Measurements from ENCODE around the gene RICTOR. TPM values are rescaled to one million over a fixed set of nuclear protein-coding genes. Genes with fewer than 3 reads are reported as not detected.

The RICTOR gene, protein sequence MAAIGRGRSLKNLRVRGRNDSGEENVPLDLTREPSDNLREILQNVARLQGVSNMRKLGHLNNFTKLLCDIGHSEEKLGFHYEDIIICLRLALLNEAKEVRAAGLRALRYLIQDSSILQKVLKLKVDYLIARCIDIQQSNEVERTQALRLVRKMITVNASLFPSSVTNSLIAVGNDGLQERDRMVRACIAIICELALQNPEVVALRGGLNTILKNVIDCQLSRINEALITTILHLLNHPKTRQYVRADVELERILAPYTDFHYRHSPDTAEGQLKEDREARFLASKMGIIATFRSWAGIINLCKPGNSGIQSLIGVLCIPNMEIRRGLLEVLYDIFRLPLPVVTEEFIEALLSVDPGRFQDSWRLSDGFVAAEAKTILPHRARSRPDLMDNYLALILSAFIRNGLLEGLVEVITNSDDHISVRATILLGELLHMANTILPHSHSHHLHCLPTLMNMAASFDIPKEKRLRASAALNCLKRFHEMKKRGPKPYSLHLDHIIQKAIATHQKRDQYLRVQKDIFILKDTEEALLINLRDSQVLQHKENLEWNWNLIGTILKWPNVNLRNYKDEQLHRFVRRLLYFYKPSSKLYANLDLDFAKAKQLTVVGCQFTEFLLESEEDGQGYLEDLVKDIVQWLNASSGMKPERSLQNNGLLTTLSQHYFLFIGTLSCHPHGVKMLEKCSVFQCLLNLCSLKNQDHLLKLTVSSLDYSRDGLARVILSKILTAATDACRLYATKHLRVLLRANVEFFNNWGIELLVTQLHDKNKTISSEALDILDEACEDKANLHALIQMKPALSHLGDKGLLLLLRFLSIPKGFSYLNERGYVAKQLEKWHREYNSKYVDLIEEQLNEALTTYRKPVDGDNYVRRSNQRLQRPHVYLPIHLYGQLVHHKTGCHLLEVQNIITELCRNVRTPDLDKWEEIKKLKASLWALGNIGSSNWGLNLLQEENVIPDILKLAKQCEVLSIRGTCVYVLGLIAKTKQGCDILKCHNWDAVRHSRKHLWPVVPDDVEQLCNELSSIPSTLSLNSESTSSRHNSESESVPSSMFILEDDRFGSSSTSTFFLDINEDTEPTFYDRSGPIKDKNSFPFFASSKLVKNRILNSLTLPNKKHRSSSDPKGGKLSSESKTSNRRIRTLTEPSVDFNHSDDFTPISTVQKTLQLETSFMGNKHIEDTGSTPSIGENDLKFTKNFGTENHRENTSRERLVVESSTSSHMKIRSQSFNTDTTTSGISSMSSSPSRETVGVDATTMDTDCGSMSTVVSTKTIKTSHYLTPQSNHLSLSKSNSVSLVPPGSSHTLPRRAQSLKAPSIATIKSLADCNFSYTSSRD (N-terminal part only)
- total RNA-seq, result 100 to 1,000 TPM in 1 of 2 donors, 10 to 100 TPM in 1; 31.1 to 102 TPM
- polyA plus RNA-seq, result 1 to 10 TPM; 4.9 to 8.3 TPM
- long read RNA-seq, donor 1, partial matches to known transcripts, result 0 of 2 reads
- long read RNA-seq, donor 1, other reads (novel, unspliced or antisense), result 0 of 2 reads
- long read RNA-seq, donor 2, result 0 reads
- long read RNA-seq, donor 3, partial matches to known transcripts, result 0 of 1 reads
- long read RNA-seq, donor 3, other reads (novel, unspliced or antisense), result 0 of 1 reads
- long read RNA-seq, donor 4, result 0 reads
- long read RNA-seq, donor 5, result 0 reads

DNA sequence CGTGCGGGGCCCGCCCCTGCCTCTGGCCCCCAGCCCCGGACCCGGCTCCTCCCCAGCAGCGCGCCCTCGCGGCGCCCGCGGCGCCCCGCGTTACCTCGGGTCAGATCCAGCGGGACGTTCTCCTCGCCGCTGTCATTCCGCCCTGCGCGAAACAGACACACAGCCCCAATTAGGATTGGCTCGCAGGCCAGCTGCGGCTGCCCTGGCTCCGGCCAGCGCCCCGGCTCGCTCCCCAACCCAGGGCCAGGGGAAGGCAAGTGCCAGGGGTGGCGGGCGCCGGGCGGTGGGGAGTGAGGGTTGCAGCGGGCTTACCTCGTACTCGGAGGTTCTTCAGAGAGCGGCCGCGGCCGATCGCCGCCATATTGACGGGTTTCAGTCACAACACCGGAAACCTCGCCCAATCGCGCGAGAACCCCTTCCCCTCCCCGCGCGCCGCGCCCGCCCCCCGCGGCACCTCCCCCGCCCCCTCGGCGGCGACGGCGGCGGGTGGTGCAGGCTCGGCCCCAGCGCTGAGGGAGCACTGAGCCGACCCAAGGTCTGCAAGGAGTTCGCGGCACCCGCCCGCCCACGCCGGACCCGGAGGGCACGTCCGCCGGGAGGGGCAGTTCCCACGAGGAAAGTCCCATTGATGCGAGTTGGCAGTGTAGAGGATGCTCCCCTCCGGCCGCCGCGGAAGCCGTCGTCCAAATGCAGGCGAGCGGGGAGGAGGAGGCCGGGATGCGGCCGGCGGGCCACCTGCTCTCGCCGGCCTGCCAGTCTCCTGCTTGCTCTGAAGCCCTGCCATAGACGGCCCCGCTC lies at the start of gene RICTOR:
RICTOR (minus strand) TSS at position 383 of the 798 bp plus-strand sequence; CDS start at position 361, 22 bp downstream.
- peak within 1 kb of the TSS; percentile 98 for H3K4me3 ChIP-seq
- peaks cover 0 to 22% (median 10%) of the 10 kb centered on the region in 5 donors for H3K4me1 ChIP-seq (ENCODE audit: control insufficient read depth in 5 of 5, insufficient read depth in 5 of 5, low read length in 5 of 5)
- ATAC-seq (ENCODE audit: insufficient read depth, low FRiP score), result peak; percentile 95
- DNase-seq, result peak; percentile 91 to 94 (median 93)
- H3K27me3 ChIP-seq (ENCODE audit: control insufficient read depth in 3 of 3, insufficient read depth in 3 of 3, low read length in 2 of 3), result peaks cover 0 to 23% (median 19%) of the 10 kb centered on the region in 3 donors
- WGBS, 2 donors, result 0 to 1% methylated on average over 54 to 94 of the region's 94 CpGs
- no peaks in the 10 kb centered on the region for H3K9me3 ChIP-seq (ENCODE audit: control insufficient read depth in 4 of 4, insufficient read depth in 3 of 4, low read length in 3 of 4)
- no peaks in the 10 kb centered on the region for H3K36me3 ChIP-seq (ENCODE audit: control insufficient read depth in 4 of 4, insufficient read depth in 4 of 4, low read length in 4 of 4)
- TF ChIP-seq, protein P1, sequence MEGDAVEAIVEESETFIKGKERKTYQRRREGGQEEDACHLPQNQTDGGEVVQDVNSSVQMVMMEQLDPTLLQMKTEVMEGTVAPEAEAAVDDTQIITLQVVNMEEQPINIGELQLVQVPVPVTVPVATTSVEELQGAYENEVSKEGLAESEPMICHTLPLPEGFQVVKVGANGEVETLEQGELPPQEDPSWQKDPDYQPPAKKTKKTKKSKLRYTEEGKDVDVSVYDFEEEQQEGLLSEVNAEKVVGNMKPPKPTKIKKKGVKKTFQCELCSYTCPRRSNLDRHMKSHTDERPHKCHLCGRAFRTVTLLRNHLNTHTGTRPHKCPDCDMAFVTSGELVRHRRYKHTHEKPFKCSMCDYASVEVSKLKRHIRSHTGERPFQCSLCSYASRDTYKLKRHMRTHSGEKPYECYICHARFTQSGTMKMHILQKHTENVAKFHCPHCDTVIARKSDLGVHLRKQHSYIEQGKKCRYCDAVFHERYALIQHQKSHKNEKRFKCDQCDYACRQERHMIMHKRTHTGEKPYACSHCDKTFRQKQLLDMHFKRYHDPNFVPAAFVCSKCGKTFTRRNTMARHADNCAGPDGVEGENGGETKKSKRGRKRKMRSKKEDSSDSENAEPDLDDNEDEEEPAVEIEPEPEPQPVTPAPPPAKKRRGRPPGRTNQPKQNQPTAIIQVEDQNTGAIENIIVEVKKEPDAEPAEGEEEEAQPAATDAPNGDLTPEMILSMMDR (IDR thresholded peaks at IDR 0.05; ENCODE audit: control extremely low read depth, extremely low read depth), result no peak
- peak within 1 kb of the TSS; percentile 98 to 100 for H3K27ac ChIP-seq (ENCODE audit: low read depth in 1 of 2, low read length in 1 of 2)
- peak within 1 kb of the TSS; percentile 82 to 93 for H3K9ac ChIP-seq (ENCODE audit: insufficient read depth in 1 of 2, low read length in 2 of 2)

DNA sequence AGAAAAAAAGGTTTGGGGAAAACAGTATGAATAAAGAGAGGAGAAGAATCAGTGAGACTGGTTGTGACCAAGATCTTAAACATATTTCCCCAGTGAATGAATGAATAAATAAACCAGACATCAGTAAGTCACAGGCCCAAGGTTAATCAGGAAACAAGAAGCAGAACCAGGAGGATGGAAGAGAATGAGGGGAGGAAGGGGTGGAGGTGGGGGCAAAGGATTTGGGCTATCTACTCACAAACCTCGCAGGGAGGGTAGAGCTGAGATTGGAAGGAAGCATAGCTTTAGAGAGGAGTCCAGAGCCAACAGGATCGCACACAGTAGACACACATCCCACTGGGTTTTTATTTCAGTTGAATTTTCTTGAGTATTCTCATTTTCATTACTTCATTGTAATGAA lies 47.7 kb upstream of the RICTOR start:
- WGBS, 2 donors, result 77 to 78% methylated on average over 2 of the region's 2 CpGs
- no peaks in the 10 kb centered on the region for H3K4me1 ChIP-seq (ENCODE audit: control insufficient read depth in 5 of 5, insufficient read depth in 5 of 5, low read length in 5 of 5)
- TF ChIP-seq, protein P1 (IDR thresholded peaks at IDR 0.05; ENCODE audit: control extremely low read depth, extremely low read depth), result no peak
- H3K27me3 ChIP-seq (ENCODE audit: control insufficient read depth in 3 of 3, insufficient read depth in 3 of 3, low read length in 2 of 3), result peaks cover 0 to 2% (median 0%) of the 10 kb centered on the region in 3 donors
- ATAC-seq (ENCODE audit: insufficient read depth, low FRiP score) (no peak), DNase-seq (no peak)
- no peak overlapping the region for H3K4me3 ChIP-seq
- H3K9ac ChIP-seq (ENCODE audit: insufficient read depth in 1 of 2, low read length in 2 of 2), result no peak overlapping the region
- no peaks in the 10 kb centered on the region for H3K36me3 ChIP-seq (ENCODE audit: control insufficient read depth in 4 of 4, insufficient read depth in 4 of 4, low read length in 4 of 4)
- H3K27ac ChIP-seq (ENCODE audit: low read depth in 1 of 2, low read length in 1 of 2), result no peak overlapping the region
- no peaks in the 10 kb centered on the region for H3K9me3 ChIP-seq (ENCODE audit: control insufficient read depth in 4 of 4, insufficient read depth in 3 of 4, low read length in 3 of 4)

DNA sequence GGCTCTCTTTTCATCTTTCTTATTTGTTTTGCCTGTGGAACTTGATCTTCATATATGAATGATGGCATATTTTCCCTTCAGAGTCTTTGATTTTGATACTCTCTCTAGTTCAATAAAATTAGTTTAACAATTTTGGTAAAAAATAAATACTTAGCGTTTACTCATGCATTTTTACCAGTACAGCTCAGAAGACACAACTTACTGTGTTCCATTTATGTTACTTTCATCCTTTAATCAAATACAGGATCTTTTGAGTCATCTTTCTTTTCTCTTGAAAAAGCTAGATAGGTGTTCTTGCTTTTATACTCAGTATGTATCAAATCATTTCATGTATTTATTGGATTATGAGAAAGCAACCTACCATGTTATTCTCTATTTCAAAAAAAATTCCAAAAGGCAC lies 47.1 kb upstream of the RICTOR start:
- 63 to 91% methylated on average over 1 of the region's 1 CpG for WGBS, 2 donors
- TF ChIP-seq, protein P1 (IDR thresholded peaks at IDR 0.05; ENCODE audit: control extremely low read depth, extremely low read depth), result no peak
- no peak overlapping the region for H3K4me3 ChIP-seq
- H3K9me3 ChIP-seq (ENCODE audit: control insufficient read depth in 4 of 4, insufficient read depth in 3 of 4, low read length in 3 of 4), result no peaks in the 10 kb centered on the region
- H3K4me1 ChIP-seq (ENCODE audit: control insufficient read depth in 5 of 5, insufficient read depth in 5 of 5, low read length in 5 of 5), result no peaks in the 10 kb centered on the region
- H3K27me3 ChIP-seq (ENCODE audit: control insufficient read depth in 3 of 3, insufficient read depth in 3 of 3, low read length in 2 of 3), result peaks cover 0 to 2% (median 0%) of the 10 kb centered on the region in 3 donors
- H3K27ac ChIP-seq (ENCODE audit: low read depth in 1 of 2, low read length in 1 of 2), result no peak overlapping the region
- H3K36me3 ChIP-seq (ENCODE audit: control insufficient read depth in 4 of 4, insufficient read depth in 4 of 4, low read length in 4 of 4), result no peaks in the 10 kb centered on the region
- ATAC-seq (ENCODE audit: insufficient read depth, low FRiP score) (no peak), DNase-seq (no peak)
- no peak overlapping the region for H3K9ac ChIP-seq (ENCODE audit: insufficient read depth in 1 of 2, low read length in 2 of 2)
